ENCODE measurements around the gene PIK3AP1.
"Not testable (repeated sequence)": the region's sequence is repeated elsewhere in the genome, so short reads cannot be mapped to it uniquely, and the experiment has no call there.

Gene PIK3AP1

GRCh38 chr10:96684826-96685225, 35.5 kb downstream of the PIK3AP1 start:
- no peak overlapping the region for H3K4me3 Mint-ChIP-seq
- H3K27ac Mint-ChIP-seq = no peak overlapping the region
- peaks cover 4% of the 10 kb centered on the region for H3K9me3 Mint-ChIP-seq
- TF ChIP-seq, protein P1, sequence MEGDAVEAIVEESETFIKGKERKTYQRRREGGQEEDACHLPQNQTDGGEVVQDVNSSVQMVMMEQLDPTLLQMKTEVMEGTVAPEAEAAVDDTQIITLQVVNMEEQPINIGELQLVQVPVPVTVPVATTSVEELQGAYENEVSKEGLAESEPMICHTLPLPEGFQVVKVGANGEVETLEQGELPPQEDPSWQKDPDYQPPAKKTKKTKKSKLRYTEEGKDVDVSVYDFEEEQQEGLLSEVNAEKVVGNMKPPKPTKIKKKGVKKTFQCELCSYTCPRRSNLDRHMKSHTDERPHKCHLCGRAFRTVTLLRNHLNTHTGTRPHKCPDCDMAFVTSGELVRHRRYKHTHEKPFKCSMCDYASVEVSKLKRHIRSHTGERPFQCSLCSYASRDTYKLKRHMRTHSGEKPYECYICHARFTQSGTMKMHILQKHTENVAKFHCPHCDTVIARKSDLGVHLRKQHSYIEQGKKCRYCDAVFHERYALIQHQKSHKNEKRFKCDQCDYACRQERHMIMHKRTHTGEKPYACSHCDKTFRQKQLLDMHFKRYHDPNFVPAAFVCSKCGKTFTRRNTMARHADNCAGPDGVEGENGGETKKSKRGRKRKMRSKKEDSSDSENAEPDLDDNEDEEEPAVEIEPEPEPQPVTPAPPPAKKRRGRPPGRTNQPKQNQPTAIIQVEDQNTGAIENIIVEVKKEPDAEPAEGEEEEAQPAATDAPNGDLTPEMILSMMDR (IDR thresholded peaks at IDR 0.05) = no peak
- peaks cover 11% of the 10 kb centered on the region for H3K27me3 Mint-ChIP-seq (ENCODE audit: low read depth, poor library complexity)
- H3K36me3 Mint-ChIP-seq (ENCODE audit: low read depth) = no peaks in the 10 kb centered on the region
- no peak for DNase-seq
- H3K4me1 Mint-ChIP-seq = peaks cover 4% of the 10 kb centered on the region

DNA sequence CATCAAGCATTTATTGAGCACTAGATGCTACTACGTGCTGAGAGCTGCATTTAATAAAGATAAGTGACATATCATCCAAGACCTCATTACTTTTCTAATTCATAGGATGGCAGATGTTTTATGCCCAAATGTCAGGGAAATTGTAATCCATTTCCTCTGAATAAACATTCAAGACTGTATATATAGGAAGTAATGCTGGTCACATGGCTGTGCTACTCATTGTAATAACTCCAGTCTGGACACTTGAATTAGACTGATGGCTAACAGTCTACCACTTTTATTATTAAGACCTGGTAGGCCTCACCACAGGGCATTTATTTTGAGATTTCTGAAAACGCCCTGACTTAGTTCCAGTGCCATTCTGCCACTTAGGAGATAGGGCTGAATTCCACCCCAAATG, 36.6 kb downstream of the PIK3AP1 start:
- Mint-ChIP-seq H3K36me3 (ENCODE audit: low read depth) (no peaks in the 10 kb centered on the region), H3K27me3 (ENCODE audit: low read depth, poor library complexity) (peaks cover 10% of the 10 kb centered on the region), H3K9me3 (no peaks in the 10 kb centered on the region), H3K4me1 (peaks cover 4% of the 10 kb centered on the region), H3K4me3 (no peak overlapping the region), H3K27ac (no peak overlapping the region)
- TF ChIP-seq, protein P1 (IDR thresholded peaks at IDR 0.05) = no peak
- no peak for DNase-seq

DNA sequence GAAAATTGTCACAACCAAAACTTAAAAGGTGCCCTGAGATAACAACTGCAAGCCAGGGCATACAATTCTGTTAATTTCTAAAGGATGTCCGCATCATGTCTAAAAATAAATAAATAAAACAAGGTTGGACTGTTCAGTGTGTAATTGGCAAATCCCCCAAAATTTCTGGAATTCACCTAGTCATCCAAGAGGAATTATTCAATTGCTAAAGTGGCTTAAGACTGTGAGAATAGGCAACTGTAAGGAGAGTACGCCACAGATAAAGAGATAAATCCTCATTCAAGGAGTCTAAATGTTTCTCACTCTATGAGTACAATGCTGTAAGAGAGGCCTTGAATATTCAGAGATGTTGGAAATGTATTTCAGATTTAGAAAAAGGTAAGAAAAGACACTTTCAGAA, 37.2 kb downstream of the PIK3AP1 start:
- Mint-ChIP-seq H3K4me1 (peaks cover 4% of the 10 kb centered on the region), H3K27ac (no peak overlapping the region), H3K27me3 (ENCODE audit: low read depth, poor library complexity) (peaks cover 7% of the 10 kb centered on the region), H3K36me3 (ENCODE audit: low read depth) (no peaks in the 10 kb centered on the region), H3K9me3 (no peaks in the 10 kb centered on the region), H3K4me3 (no peak overlapping the region)
- no peak for DNase-seq
- TF ChIP-seq, protein P1 (IDR thresholded peaks at IDR 0.05) = no peak

GRCh38 chr10:96681524-96681923, 38.8 kb downstream of the PIK3AP1 start:
- no peak overlapping the region for H3K4me3 Mint-ChIP-seq
- peaks cover 4% of the 10 kb centered on the region for H3K9me3 Mint-ChIP-seq
- no peak for DNase-seq
- no peak overlapping the region for H3K27ac Mint-ChIP-seq
- H3K36me3 Mint-ChIP-seq (ENCODE audit: low read depth) = no peaks in the 10 kb centered on the region
- peaks cover 9% of the 10 kb centered on the region for H3K27me3 Mint-ChIP-seq (ENCODE audit: low read depth, poor library complexity)
- TF ChIP-seq, protein P1 (IDR thresholded peaks at IDR 0.05) = no peak
- peaks cover 13% of the 10 kb centered on the region for H3K4me1 Mint-ChIP-seq

DNA sequence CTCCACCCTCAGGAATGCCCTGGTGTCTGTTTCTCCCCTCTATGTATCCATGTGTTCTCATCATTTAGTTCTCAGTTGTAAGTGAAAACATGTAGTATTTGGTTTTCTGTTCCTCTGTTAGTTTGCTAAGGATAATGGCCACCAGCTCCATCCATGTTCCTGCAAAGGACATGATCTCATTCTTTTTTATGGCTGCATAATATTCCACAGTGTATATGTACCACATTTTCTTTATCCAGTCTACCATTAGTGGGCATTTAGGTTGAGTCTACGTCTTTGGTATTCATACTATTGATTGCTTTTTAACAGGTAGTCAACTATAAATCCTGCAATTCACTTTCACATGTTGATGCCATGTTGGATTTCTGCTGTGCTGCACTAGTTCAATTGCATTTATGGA, 39.9 kb downstream of the PIK3AP1 start:
- H3K27ac Mint-ChIP-seq; H3K27me3 Mint-ChIP-seq (ENCODE audit: low read depth, poor library complexity); H3K36me3 Mint-ChIP-seq (ENCODE audit: low read depth); H3K4me3 Mint-ChIP-seq; H3K9me3 Mint-ChIP-seq; DNase-seq: not testable (repeated sequence)
- H3K4me1 Mint-ChIP-seq = peaks cover 19% of the 10 kb centered on the region

GRCh38 chr10:96678725-96679124, 41.6 kb downstream of the PIK3AP1 start:
- Mint-ChIP-seq H3K27ac (no peak overlapping the region), H3K4me3 (no peak overlapping the region), H3K9me3 (peaks cover 4% of the 10 kb centered on the region), H3K36me3 (ENCODE audit: low read depth) (no peaks in the 10 kb centered on the region), H3K27me3 (ENCODE audit: low read depth, poor library complexity) (peaks cover 5% of the 10 kb centered on the region), H3K4me1 (peaks cover 35% of the 10 kb centered on the region)
- TF ChIP-seq, protein P1 (IDR thresholded peaks at IDR 0.05) = no peak
- DNase-seq = no peak

Measured in nephron progenitor cell (in vitro differentiated cells).